ENCODE data around the gene ABI3BP. TPM values are rescaled to one million over a fixed set of nuclear protein-coding genes. Genes with fewer than 3 reads are reported as not detected.

The ABI3BP gene
- total RNA-seq, 1 experiment from 2014 or later = 0.28 TPM

- Mint-ChIP-seq H3K4me1 (peaks cover 48 to 51% of the 10 kb centered on the region in 2 experiments), H3K4me3 (no peak overlapping the region), H3K27me3 (ENCODE audit: low read depth) (no peaks in the 10 kb centered on the region), H3K9me3 (no peaks in the 10 kb centered on the region), H3K36me3 (ENCODE audit: insufficient read depth in 1 of 3, low read depth in 3 of 3) (peaks cover 0 to 15% (median 13%) of the 10 kb centered on the region in 3 experiments; a peak in 5 of 7 replicates), H3K27ac (peak overlapping the region in 1 of 3 experiments; percentile 33; a peak in 2 of 7 replicates)
- H3K23ac ChIP-seq (ENCODE audit: insufficient read length, low read depth, low read length) = no peak overlapping the region
- no peak overlapping the region for H3K9ac ChIP-seq (ENCODE audit: extremely low read depth, insufficient read length, low read length)
- H3K27me3 ChIP-seq (ENCODE audit: insufficient read depth, low read length) = no peaks in the 10 kb centered on the region
- H3K4me1 ChIP-seq (ENCODE audit: insufficient read depth, low read length) = peaks cover 7% of the 10 kb centered on the region; the same call in 1 of the 2 replicates
- no peak overlapping the region for H2BK120ac ChIP-seq (ENCODE audit: low read depth, low read length, poor library complexity, severe bottlenecking)
- no peaks in the 10 kb centered on the region for H3K79me2 ChIP-seq (ENCODE audit: insufficient read depth, low read length)
- no peak overlapping the region for H3K18ac ChIP-seq (ENCODE audit: insufficient read length, low read depth, low read length)
- H2BK15ac ChIP-seq (ENCODE audit: low read depth, low read length) = no peak overlapping the region
- no peak overlapping the region for H2AFZ ChIP-seq (ENCODE audit: low read length)
- no peak overlapping the region for H2AK5ac ChIP-seq (ENCODE audit: insufficient read length, low read length)
- no peaks in the 10 kb centered on the region for H3K9me3 ChIP-seq (ENCODE audit: control insufficient read depth, low read depth, low read length)
- H3T11ph ChIP-seq (ENCODE audit: low read length) = no peak overlapping the region
- H3K14ac ChIP-seq (ENCODE audit: insufficient read depth, low read length) = no peak overlapping the region
- no CpG with 5 or more reads among the region's 3 CpGs for WGBS (ENCODE audit: extremely low coverage, insufficient read length, low lambda C conversion rate)
- no peak overlapping the region for H2BK5ac ChIP-seq (ENCODE audit: insufficient read length, low read length)
- no peak overlapping the region for H3K27ac ChIP-seq (ENCODE audit: insufficient read length, low read depth, low read length)
- H4K5ac ChIP-seq (ENCODE audit: insufficient read length, low read depth, low read length) = no peak overlapping the region
- no peak overlapping the region for H2BK20ac ChIP-seq (ENCODE audit: low read depth, low read length, poor library complexity, severe bottlenecking)
- no peaks in the 10 kb centered on the region for H3K23me2 ChIP-seq (ENCODE audit: insufficient read length, low read depth, low read length, poor library complexity, severe bottlenecking)
- TF ChIP-seq, protein P1, sequence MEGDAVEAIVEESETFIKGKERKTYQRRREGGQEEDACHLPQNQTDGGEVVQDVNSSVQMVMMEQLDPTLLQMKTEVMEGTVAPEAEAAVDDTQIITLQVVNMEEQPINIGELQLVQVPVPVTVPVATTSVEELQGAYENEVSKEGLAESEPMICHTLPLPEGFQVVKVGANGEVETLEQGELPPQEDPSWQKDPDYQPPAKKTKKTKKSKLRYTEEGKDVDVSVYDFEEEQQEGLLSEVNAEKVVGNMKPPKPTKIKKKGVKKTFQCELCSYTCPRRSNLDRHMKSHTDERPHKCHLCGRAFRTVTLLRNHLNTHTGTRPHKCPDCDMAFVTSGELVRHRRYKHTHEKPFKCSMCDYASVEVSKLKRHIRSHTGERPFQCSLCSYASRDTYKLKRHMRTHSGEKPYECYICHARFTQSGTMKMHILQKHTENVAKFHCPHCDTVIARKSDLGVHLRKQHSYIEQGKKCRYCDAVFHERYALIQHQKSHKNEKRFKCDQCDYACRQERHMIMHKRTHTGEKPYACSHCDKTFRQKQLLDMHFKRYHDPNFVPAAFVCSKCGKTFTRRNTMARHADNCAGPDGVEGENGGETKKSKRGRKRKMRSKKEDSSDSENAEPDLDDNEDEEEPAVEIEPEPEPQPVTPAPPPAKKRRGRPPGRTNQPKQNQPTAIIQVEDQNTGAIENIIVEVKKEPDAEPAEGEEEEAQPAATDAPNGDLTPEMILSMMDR (conservative IDR thresholded peaks at IDR 0.05) = no peak
- no peak overlapping the region for H4K8ac ChIP-seq (replicated peaks; ENCODE audit: insufficient read length, low read depth, low read length)
- H2BK12ac ChIP-seq (ENCODE audit: insufficient read length, low read depth, low read length) = no peak overlapping the region
- no peak overlapping the region for H3K4ac ChIP-seq (ENCODE audit: low read depth, low read length)
- no peak overlapping the region for H4K91ac ChIP-seq (ENCODE audit: insufficient read length, low read depth, low read length)
- no peak overlapping the region for H3K4me2 ChIP-seq (ENCODE audit: insufficient read depth, insufficient read length, low read length)
- no peaks in the 10 kb centered on the region for H4K20me1 ChIP-seq (ENCODE audit: control insufficient read depth, insufficient read depth, insufficient read length)
- H3K56ac ChIP-seq (ENCODE audit: insufficient read length, low read depth, low read length) = no peak overlapping the region
- H3K79me1 ChIP-seq (ENCODE audit: insufficient read depth, low read depth, low read length, poor library complexity, severe bottlenecking) = no peaks in the 10 kb centered on the region
- no peak for DNase-seq
Observed at GRCh38 chr3:100754563-100755334, 238.5 kb downstream of the ABI3BP start.

All from H9 (cell line).